ENCODE data around the gene NXPH4. TPM values are rescaled to one million over a fixed set of nuclear protein-coding genes. Genes with fewer than 3 reads are reported as not detected.

Gene NXPH4
- total RNA-seq, 1 experiment from 2014 or later: 20.0 TPM

- ATAC-seq (no peak), DNase-seq (ENCODE audit: low read depth, low spot score) (no peak)
- Histone ChIP-seq H3K36me3 (ENCODE audit: control insufficient read depth in 1 of 2, insufficient read depth in 2 of 2, low read length in 2 of 2) (peaks cover 6 to 17% of the 10 kb centered on the region in 2 experiments; a peak in 2 of 4 replicates), H3K4me3 (replicated peaks in 1 of 2; ENCODE audit: low read depth in 1 of 2, low read length in 2 of 2) (no peak overlapping the region), H3K9me2 (ENCODE audit: insufficient read depth) (no peaks in the 10 kb centered on the region), H4K20me1 (ENCODE audit: insufficient read depth) (no peaks in the 10 kb centered on the region), H3K4me1 (ENCODE audit: control insufficient read depth in 1 of 2, insufficient read depth in 2 of 2, low read length in 2 of 2) (peaks cover 6 to 17% of the 10 kb centered on the region in 2 experiments; a peak in 3 of 4 replicates), H3K27ac (ENCODE audit: low read depth, low read length) (no peak overlapping the region), H3K9me3 (ENCODE audit: control insufficient read depth in 1 of 2, insufficient read depth in 1 of 2, low read depth in 1 of 2, low read length in 2 of 2) (no peaks in the 10 kb centered on the region), H3K4me2 (ENCODE audit: low read length) (no peak overlapping the region), H3K9ac (ENCODE audit: low read length) (no peak overlapping the region), H2AFZ (ENCODE audit: low read depth, low read length, poor library complexity, severe bottlenecking) (no peak overlapping the region), H3K27me3 (ENCODE audit: insufficient read depth, low read length) (no peaks in the 10 kb centered on the region), H3K79me2 (ENCODE audit: insufficient read depth, low read length) (peaks cover 30% of the 10 kb centered on the region)
- TF ChIP-seq POLR2A (IDR thresholded peaks at IDR 0.05; ENCODE audit: borderline replicate concordance, extremely low read depth, insufficient read depth, insufficient read length): no peak
- no peak for TF ChIP-seq CTCF (IDR thresholded peaks at IDR 0.05 in 2 of 3, conservative IDR thresholded peaks at IDR 0.05 in 1 of 3; ENCODE audit: borderline replicate concordance in 1 of 3, insufficient read depth in 1 of 3, low read depth in 2 of 3, low read length in 2 of 3)
- TF ChIP-seq MAX (IDR thresholded peaks at IDR 0.05): no peak
- TF ChIP-seq ELF1 (IDR thresholded peaks at IDR 0.05; ENCODE audit: borderline replicate concordance, low read depth): no peak
- TF ChIP-seq SIN3A (IDR thresholded peaks at IDR 0.05; ENCODE audit: low read depth): no peak
- TF ChIP-seq SP1 (IDR thresholded peaks at IDR 0.05; ENCODE audit: low read depth): no peak
- no peak for TF ChIP-seq FOSL1 (IDR thresholded peaks at IDR 0.05; ENCODE audit: low read depth)
- no peak for TF ChIP-seq ZBTB33 (IDR thresholded peaks at IDR 0.05; ENCODE audit: extremely low read depth, insufficient replicate concordance, low read length)
- TF ChIP-seq JUND (IDR thresholded peaks at IDR 0.05): no peak
- no peak for TF ChIP-seq EZH2 (IDR thresholded peaks at IDR 0.05)
- no peak for TF ChIP-seq ZNF274 (IDR thresholded peaks at IDR 0.05; ENCODE audit: low read depth, low read length)
- no peak for TF ChIP-seq REST (IDR thresholded peaks at IDR 0.05; ENCODE audit: low read depth)
- intact Hi-C loops (cut with micrococcal nuclease): no loop called here
- ChIA-PET RAD21 (ENCODE audit: low non-redundant PET in 1 of 2, low total read pairs in 2 of 2, uncharacterized antibody in 2 of 2, unreplicated experiment in 2 of 2) (no interaction called here), POLR2A (no interaction called here), CTCF (interaction anchor here (1.8 to 2.9 kb wide), 3 partner anchors 12 to 16 kb away, joined by 6 to 9 read pairs (median 8); no protein-coding TSS in a partner anchor)
- no TSS peak for BruUV-seq (replicated peaks)
Observed at GRCh38 chr12:57227315-57228115, 10.9 kb downstream of the NXPH4 start.

Measured in HCT116 (cell line).